RCC 7860 (cell line): ENCODE results near the gene ARL14.
"Not testable (repeated sequence)": the region's sequence is repeated elsewhere in the genome, so short reads cannot be mapped to it uniquely, and the experiment has no call there.

Source experiments
- DNase-seq: peaks from one replicate; pipeline ENCODE4 v3.0.0-alpha.2; 2015; ENCODE audit warnings: low spot score
- FAIRE-seq: peaks from 2 replicates; lab custom pipeline; 2012; peaks lifted over from hg19 to GRCh38; lab: Jason Lieb, UNC

ARL14 gene

GRCh38 chr3:160675566-160676124 is 1.3 kb upstream of the ARL14 start:
- no peak for FAIRE-seq
- DNase-seq = no peak

GRCh38 chr3:160677459-160677881 is 510 bp downstream of the ARL14 start:
- FAIRE-seq (no peak), DNase-seq (no peak)

- DNase-seq (no peak), FAIRE-seq (no peak)
These were observed 1.4 kb downstream of the ARL14 start for GRCh38 chr3:160678292-160678842.

- DNase-seq (no peak), FAIRE-seq (no peak)
These were observed 7.4 kb downstream of the ARL14 start for GRCh38 chr3:160684368-160684740.

- no peak for FAIRE-seq
These were observed 8.3 kb downstream of the ARL14 start for GRCh38 chr3:160685144-160685766.

GRCh38 chr3:160686955-160687535 is 10.1 kb downstream of the ARL14 start:
- FAIRE-seq (peak; percentile 52), DNase-seq (peak; percentile 18)

More at GRCh38 chr3:160685144-160685766, 8.3 kb downstream of the ARL14 start:
- no peak for DNase-seq

- FAIRE-seq (no peak), DNase-seq (no peak)
These were observed 14.2 kb downstream of the ARL14 start for GRCh38 chr3:160691151-160691550.

- no peak for DNase-seq
- no peak for FAIRE-seq
These were observed 15.0 kb downstream of the ARL14 start for GRCh38 chr3:160691962-160692361.

GRCh38 chr3:160693191-160693590 is 16.2 kb downstream of the ARL14 start:
- FAIRE-seq (no peak), DNase-seq (no peak)

GRCh38 chr3:160694345-160694744 is 17.4 kb downstream of the ARL14 start:
- DNase-seq (no peak), FAIRE-seq (no peak)

GRCh38 chr3:160695003-160695402 is 18.0 kb downstream of the ARL14 start:
- FAIRE-seq (no peak), DNase-seq (no peak)

GRCh38 chr3:160695915-160696327 is 19.0 kb downstream of the ARL14 start:
- DNase-seq (no peak), FAIRE-seq (no peak)

- DNase-seq (no peak), FAIRE-seq (no peak)
These were observed 20.8 kb downstream of the ARL14 start for GRCh38 chr3:160697637-160698380.

- DNase-seq = no peak
- FAIRE-seq = no peak
These were observed 21.7 kb downstream of the ARL14 start for GRCh38 chr3:160698599-160699195.

GRCh38 chr3:160701490-160701889 is 24.5 kb downstream of the ARL14 start:
- DNase-seq (no peak), FAIRE-seq (no peak)

GRCh38 chr3:160702290-160702689 is 25.3 kb downstream of the ARL14 start:
- DNase-seq (no peak), FAIRE-seq (no peak)

- no peak for FAIRE-seq
These were observed 27.0 kb downstream of the ARL14 start for GRCh38 chr3:160703974-160704373.

GRCh38 chr3:160707187-160707794 is 30.3 kb downstream of the ARL14 start:
- FAIRE-seq (peak; percentile 66), DNase-seq (peak; percentile 31)

More at GRCh38 chr3:160703974-160704373, 27.0 kb downstream of the ARL14 start:
- no peak for DNase-seq

- FAIRE-seq = no peak
- DNase-seq = no peak
These were observed 32.7 kb downstream of the ARL14 start for GRCh38 chr3:160709477-160710182.

GRCh38 chr3:160713144-160713543 is 36.2 kb downstream of the ARL14 start:
- not testable (repeated sequence) for DNase-seq, FAIRE-seq
